Activated T-cell treated with anti-CD3 and anti-CD28 coated beads, Interleukin-2, amount 50 U/mL, for 72 hours (primary cell): Measurements from ENCODE around the gene GPC3. TPM values are rescaled to one million over a fixed set of nuclear protein-coding genes. Genes with fewer than 3 reads are reported as not detected.

Experiments
- ATAC-seq, 2 donors: fragments of 150-1000 bp; cut with Tn5 transposase; replicated peaks in 1 of 2; 2 replicates each; pipeline ENCODE4 v1.10.0; 2021; ENCODE audit warnings: moderate library complexity in 2 of 2, mild to moderate bottlenecking in 1 of 2
- DNase-seq, 2 donors: peaks; one replicate each; pipeline ENCODE4 v3.0.0; 2021 to 2022; ENCODE audit warnings: mixed read lengths in 1 of 2
- H3K27ac Mint-ChIP-seq: one replicate; pipeline ENCODE4 v1.8.0; 2022; ENCODE audit warnings: mild to moderate bottlenecking, moderate library complexity, mixed read lengths
- H3K27me3 Mint-ChIP-seq: one replicate; pipeline ENCODE4 v1.8.0; 2022; ENCODE audit warnings: low read depth, mixed read lengths
- H3K36me3 Mint-ChIP-seq, 2 donors: one replicate each; pipeline ENCODE4 v1.8.0; 2022; ENCODE audit warnings: mixed read lengths in 2 of 2, mild to moderate bottlenecking in 1 of 2; ENCODE audit not compliant: insufficient read depth in 2 of 2
- H3K4me1 Mint-ChIP-seq: one replicate; pipeline ENCODE4 v1.8.0; 2022; ENCODE audit warnings: low read depth, mixed read lengths
- H3K4me3 Mint-ChIP-seq, 2 donors: one replicate each; pipeline ENCODE4 v1.8.0; 2022; ENCODE audit warnings: mild to moderate bottlenecking in 2 of 2, mixed read lengths in 2 of 2, moderate library complexity in 2 of 2
- H3K9me3 Mint-ChIP-seq, 2 donors: one replicate each; pipeline ENCODE4 v1.8.0; 2022; ENCODE audit warnings: mixed read lengths in 2 of 2
- total RNA-seq, 2 donors: library from RNA; stranded (reverse); gene quantifications; one replicate each; pipeline ENCODE4 v1.2.3, GENCODE V29; 2022

Gene GPC3
- total RNA-seq, 2 donors from 2014 or later: 0.39 to 0.41 TPM

DNA sequence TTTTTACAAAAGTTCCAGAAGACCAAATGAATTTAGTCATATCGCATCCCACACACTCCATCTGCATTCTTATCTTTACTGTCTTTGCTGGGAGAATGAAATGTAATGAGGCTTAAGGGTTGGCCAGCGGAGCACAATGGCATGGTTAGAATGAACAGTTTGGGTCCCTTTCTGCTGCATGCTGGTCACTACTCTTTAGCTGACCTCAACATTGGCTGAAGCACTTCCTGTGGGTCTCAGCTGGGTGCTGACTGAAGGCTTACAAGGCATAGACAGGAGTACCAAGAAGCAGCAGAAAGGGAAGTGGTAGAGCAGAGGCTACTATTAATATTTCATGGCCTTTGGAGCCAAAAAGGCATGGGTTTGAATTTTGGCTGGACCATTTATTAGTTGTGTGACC, 410.7 kb downstream of the GPC3 start:
- no peak for ATAC-seq
- DNase-seq: no peak
- no peaks in the 10 kb centered on the region for H3K9me3 Mint-ChIP-seq
- H3K27me3 Mint-ChIP-seq: peaks cover 34% of the 10 kb centered on the region
- H3K4me1 Mint-ChIP-seq: no peaks in the 10 kb centered on the region
- H3K4me3 Mint-ChIP-seq: no peak overlapping the region
- no peak overlapping the region for H3K27ac Mint-ChIP-seq
- H3K36me3 Mint-ChIP-seq: no peaks in the 10 kb centered on the region

DNA sequence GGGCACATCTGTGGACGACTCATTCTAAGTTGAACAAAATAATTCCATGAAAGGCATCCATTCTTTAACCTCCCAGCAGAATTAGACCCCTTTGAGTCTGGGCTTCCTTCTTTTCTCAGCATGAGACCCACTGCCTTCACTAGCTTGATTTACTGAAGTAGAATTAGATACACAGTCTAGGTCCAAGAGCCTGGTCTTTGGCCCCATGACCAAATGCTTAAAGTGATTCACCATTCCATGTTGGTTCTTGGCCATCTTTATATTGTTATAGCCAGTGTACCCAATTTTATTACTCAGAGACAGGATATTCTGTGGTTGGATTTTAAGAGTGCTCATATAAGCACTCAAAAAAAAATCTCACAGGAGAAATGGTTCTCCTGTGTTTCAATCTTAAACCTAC, 414.8 kb downstream of the GPC3 start:
- H3K27ac Mint-ChIP-seq: no peak overlapping the region
- peaks cover 0 to 2% of the 10 kb centered on the region in 2 donors for H3K36me3 Mint-ChIP-seq
- peaks cover 28% of the 10 kb centered on the region for H3K27me3 Mint-ChIP-seq
- H3K4me1 Mint-ChIP-seq: no peaks in the 10 kb centered on the region
- no peak overlapping the region for H3K4me3 Mint-ChIP-seq
- DNase-seq (no peak), ATAC-seq (no peak)
- no peaks in the 10 kb centered on the region for H3K9me3 Mint-ChIP-seq

DNA sequence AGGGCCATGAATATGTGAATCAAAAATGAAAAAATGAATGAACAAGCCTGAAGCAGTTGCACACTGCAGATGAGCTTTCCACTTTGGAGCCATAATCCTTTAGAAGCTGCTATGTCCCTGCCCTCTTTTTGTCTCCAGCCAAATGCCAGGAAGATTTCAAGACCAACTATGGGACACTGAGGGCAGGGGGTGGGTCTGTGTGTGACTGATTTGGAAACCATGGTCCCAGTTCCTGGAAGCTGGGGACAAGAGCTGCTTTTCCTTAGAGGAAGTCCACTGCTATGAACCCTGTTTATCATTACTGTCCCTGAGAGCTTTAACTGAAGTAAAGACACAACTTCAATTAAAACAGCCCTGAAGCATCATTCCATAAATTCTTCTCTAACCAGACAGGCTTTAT, 416.2 kb downstream of the GPC3 start:
- no peak overlapping the region for H3K27ac Mint-ChIP-seq
- H3K4me1 Mint-ChIP-seq: no peaks in the 10 kb centered on the region
- H3K36me3 Mint-ChIP-seq: peaks cover 0 to 2% of the 10 kb centered on the region in 2 donors
- no peak overlapping the region for H3K4me3 Mint-ChIP-seq
- no peaks in the 10 kb centered on the region for H3K9me3 Mint-ChIP-seq
- ATAC-seq (no peak), DNase-seq (no peak)
- peaks cover 21% of the 10 kb centered on the region for H3K27me3 Mint-ChIP-seq

DNA sequence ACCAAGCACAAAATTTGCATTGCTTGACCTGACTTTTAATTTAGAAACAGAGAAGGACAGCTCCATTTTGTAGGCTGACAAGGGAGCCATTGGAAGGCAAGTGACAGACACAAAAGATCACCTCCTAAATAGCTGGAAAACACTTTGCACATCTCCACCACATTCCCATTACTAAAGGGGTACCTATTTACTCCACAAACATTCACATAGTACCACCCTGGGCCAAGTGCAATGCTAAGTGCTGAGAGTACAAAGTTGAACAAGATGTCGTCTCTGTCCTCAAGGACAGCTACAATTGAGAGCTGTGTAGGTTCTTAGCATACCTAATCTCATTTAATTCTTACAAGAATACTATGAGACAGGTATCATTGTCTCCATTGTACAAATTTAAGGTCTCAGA, 417.3 kb downstream of the GPC3 start:
- Mint-ChIP-seq H3K4me3 (no peak overlapping the region), H3K4me1 (no peaks in the 10 kb centered on the region), H3K27ac (no peak overlapping the region), H3K27me3 (peaks cover 17% of the 10 kb centered on the region), H3K36me3 (peaks cover 0 to 2% of the 10 kb centered on the region in 2 donors), H3K9me3 (no peaks in the 10 kb centered on the region)
- DNase-seq (no peak), ATAC-seq (no peak)

DNA sequence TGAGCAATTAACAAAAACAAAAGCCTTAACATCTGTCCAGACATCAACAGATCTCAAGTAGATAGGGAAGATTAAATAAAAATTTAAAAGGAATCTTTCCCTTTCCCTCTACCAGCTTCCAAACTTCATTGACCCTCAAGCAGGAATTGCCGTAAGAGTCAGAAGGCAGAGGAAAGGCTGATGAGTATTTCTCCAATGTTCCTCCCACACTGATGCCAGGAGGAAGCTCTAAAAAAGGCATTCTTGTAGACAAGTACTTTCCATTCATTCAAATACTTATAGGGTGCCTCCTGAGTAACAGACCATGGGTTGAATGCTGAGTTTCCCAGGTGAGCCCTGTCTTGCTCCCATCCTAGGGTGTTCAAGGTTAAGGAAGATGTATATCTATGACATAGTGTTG, 418.5 kb downstream of the GPC3 start:
- Mint-ChIP-seq H3K27ac (no peak overlapping the region), H3K9me3 (no peaks in the 10 kb centered on the region), H3K4me1 (no peaks in the 10 kb centered on the region), H3K27me3 (peaks cover 19% of the 10 kb centered on the region), H3K4me3 (no peak overlapping the region), H3K36me3 (peaks cover 0 to 2% of the 10 kb centered on the region in 2 donors)
- ATAC-seq (no peak), DNase-seq (no peak)

DNA sequence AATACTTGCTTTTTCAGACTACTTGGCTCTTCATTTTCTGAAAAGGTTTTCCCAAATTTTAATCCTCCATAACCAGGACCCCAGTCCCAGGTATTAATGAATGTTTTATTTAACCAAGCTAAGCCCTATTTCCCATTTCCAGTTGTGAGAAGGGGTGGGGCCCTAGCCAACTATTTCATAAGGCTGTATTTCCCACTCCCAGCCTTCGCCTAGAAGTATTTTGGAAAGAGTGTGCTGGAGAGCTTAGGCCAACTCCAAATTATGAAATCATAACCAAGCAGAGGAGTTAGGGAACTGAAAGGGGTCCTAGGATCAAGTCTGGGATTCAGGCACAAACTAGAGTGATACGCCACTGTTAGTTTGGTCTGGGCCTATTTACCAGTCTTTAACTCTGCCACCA, 421.7 kb downstream of the GPC3 start:
- H3K27ac Mint-ChIP-seq: no peak overlapping the region
- DNase-seq (no peak), ATAC-seq (no peak)
- peaks cover 30% of the 10 kb centered on the region for H3K27me3 Mint-ChIP-seq
- H3K4me3 Mint-ChIP-seq: no peak overlapping the region
- no peaks in the 10 kb centered on the region for H3K9me3 Mint-ChIP-seq
- no peaks in the 10 kb centered on the region for H3K4me1 Mint-ChIP-seq
- H3K36me3 Mint-ChIP-seq: peaks cover 0 to 2% of the 10 kb centered on the region in 2 donors

DNA sequence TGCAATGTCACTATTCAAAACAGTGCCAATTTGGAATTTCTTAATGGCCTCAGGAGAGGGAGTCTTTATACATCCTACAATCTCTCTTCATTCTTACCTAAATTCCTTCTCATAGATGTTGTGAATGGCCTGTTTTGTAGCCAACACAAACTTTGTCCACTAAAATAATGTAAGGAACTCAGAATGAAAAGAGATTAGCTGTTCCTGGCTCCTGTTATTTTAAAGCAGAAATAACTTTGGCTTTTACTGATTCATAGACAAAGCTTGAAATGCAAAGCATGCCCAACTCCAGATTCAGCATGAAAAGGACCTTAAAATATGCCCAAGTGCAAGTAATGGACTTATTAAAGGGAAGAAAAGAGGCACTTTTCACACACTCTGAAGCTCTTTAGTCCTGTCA, 424.1 kb downstream of the GPC3 start:
- ATAC-seq (no peak), DNase-seq (no peak)
- Mint-ChIP-seq H3K4me3 (no peak overlapping the region), H3K27me3 (peaks cover 21% of the 10 kb centered on the region), H3K9me3 (no peaks in the 10 kb centered on the region), H3K27ac (no peak overlapping the region), H3K4me1 (no peaks in the 10 kb centered on the region), H3K36me3 (no peaks in the 10 kb centered on the region)

DNA sequence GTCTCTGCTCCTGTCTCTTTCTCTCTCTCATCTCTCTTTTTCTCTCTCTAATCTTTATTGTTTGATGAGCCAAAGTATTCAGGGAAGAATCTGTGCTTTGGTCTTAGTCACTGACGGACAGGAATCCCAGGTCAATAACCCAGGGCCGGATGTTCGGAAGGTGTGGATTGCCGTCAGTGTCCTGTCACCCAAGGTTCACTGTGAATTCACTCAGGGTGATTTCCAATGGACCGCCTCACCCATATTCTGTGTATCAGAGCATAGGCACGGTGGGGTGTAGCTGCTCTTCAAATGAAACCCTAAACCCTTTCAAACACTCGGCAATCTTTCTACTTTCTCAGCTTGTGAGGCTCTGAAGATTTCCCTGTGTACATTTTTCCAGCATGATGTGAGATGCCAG, 425.5 kb downstream of the GPC3 start:
- Mint-ChIP-seq H3K27me3 (peaks cover 31% of the 10 kb centered on the region), H3K27ac (no peak overlapping the region), H3K4me3 (no peak overlapping the region), H3K9me3 (peaks cover 3% of the 10 kb centered on the region in 2 donors), H3K4me1 (no peaks in the 10 kb centered on the region), H3K36me3 (peaks cover 5 to 7% of the 10 kb centered on the region in 2 donors)
- ATAC-seq: no peak
- DNase-seq: no peak

DNA sequence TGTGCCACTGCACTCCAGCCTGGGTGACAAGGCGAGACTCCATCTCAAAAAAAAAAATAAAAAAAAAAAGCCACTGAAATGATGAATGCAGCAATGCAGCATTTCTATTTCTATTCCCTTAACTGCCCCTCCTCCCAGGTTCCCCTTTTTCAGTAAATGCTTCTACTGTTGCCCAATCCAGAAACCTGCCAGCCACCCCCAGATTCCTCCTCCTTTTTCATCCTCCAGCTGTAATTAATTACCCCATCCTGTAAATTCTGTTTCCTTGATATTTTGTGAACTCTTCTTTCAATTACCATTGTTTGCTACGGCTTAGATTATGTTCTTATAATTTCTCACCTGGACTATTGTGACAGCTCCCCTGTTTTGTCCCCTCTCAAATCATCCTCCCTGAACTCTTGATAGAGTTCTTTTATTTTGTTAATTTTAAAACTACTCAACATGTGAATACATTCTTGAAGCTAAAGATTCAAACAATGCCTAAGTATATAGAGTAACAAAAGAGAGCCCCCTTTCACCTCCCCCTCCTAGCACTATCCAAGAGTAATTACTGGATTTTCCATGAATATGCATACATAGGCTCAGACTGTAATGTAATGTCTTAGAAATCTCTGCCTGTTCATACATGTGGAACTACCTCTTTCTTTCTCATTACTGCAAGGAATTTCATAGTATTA, 429.5 kb downstream of the GPC3 start:
- H3K4me3 Mint-ChIP-seq: no peak overlapping the region
- ATAC-seq: no peak
- H3K4me1 Mint-ChIP-seq: no peaks in the 10 kb centered on the region
- peaks cover 34% of the 10 kb centered on the region for H3K27me3 Mint-ChIP-seq
- peaks cover 3 to 8% of the 10 kb centered on the region in 2 donors for H3K9me3 Mint-ChIP-seq
- H3K36me3 Mint-ChIP-seq: peaks cover 5 to 7% of the 10 kb centered on the region in 2 donors
- H3K27ac Mint-ChIP-seq: no peak overlapping the region
- no peak for DNase-seq

DNA sequence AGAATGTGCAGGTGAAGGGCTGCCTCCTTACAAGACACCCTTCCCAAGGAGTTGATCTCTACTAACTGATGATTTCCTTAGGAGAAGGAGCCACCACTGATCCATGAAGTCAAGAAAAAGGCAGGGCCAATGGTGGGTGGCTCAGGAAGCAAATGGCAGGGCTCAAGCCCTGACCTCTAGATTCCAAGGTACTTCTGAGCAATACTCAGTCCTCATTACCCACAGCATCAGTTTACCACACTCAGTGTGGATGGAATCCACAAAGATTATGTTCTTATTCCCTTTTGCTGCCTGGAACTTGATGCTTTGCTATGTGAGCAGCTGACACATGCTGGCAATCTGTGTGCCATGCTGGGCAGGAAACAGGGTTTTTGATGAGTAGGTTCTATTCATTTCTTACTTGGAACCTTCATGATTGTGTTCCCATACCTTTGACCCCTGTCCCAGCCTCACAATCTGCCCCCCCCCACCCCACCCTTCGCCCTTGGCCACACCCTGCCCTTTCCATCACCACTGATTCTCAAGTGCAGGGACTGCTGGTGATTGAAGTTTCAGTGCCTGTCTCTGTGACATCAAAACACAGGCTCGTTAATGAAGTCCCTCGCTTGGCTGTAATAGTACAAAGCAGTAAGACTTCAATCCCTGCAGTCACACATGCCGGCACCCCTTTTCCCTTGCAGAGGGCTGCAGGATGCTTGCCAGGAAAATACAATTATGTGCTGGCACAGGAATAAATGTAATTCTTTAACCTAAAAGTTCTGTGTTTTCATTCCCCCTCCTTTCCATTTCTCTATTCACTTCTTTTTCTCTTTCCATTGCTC, 434.5 kb downstream of the GPC3 start:
- H3K27me3 Mint-ChIP-seq: peaks cover 31% of the 10 kb centered on the region
- DNase-seq (no peak), ATAC-seq (no peak)
- no peaks in the 10 kb centered on the region for H3K4me1 Mint-ChIP-seq
- no peak overlapping the region for H3K27ac Mint-ChIP-seq
- peaks cover under 1 to 8% of the 10 kb centered on the region in 2 donors for H3K9me3 Mint-ChIP-seq
- no peak overlapping the region for H3K4me3 Mint-ChIP-seq
- H3K36me3 Mint-ChIP-seq: peaks cover 3 to 4% of the 10 kb centered on the region in 2 donors

DNA sequence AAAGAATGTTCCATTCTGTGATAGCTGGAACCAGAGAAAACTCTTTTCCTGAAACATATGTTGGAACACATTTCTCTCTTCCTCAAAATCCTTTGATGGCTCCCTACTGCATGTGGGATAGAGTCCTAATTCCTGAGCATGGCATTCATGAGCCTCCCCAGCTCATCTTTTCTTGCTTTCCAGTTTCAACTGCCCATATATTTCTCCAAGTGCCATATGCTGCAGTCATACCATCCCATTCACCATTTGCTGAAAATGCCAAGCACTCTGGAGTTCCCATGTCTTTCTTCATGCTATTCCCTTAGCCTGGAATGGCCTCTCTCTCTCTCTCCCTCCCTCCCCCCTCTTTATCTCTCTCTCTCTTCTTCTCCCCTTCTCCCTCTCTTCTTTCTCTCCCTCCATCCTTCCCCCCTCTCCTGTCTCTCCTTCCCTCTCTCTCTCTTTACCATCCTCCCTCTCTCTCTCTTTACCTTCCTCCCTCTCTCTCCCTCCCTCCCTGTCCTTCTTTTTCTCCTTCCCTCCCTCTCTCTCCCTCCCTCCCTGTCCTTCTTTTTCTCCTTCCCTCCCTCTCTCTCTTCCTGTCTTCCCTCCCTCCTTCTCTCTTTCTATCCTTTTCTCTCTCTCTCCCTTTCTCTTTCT, 436.0 kb downstream of the GPC3 start:
- no peaks in the 10 kb centered on the region for H3K36me3 Mint-ChIP-seq
- no peak for ATAC-seq
- no peaks in the 10 kb centered on the region for H3K4me1 Mint-ChIP-seq
- H3K4me3 Mint-ChIP-seq: no peak overlapping the region
- DNase-seq: no peak
- H3K27me3 Mint-ChIP-seq: peaks cover 21% of the 10 kb centered on the region
- no peak overlapping the region for H3K27ac Mint-ChIP-seq
- peaks cover 0 to 1% of the 10 kb centered on the region in 2 donors for H3K9me3 Mint-ChIP-seq

DNA sequence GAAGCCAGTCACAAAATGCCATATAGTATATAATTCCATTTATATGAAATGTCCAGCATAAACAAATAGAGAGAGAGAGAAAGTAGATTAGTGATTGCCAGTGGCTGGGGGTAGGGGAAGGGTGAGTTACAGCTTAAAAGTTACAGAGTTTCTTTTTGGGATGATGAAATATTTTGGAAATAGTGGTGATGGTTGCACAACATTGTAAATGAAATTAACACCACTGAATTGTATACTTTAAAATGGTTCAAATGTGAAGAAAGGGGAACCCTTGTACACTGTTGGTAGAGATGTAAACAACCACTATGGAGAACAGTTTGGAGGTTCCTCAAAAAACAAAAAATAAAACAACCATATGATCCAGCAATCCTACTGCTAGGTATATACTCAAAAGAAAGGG, 439.0 kb downstream of the GPC3 start:
- Mint-ChIP-seq H3K4me3 (no peak overlapping the region), H3K27me3 (peaks cover 26% of the 10 kb centered on the region), H3K9me3 (no peaks in the 10 kb centered on the region), H3K4me1 (no peaks in the 10 kb centered on the region), H3K36me3 (no peaks in the 10 kb centered on the region), H3K27ac (no peak overlapping the region)
- ATAC-seq (no peak), DNase-seq (no peak)

DNA sequence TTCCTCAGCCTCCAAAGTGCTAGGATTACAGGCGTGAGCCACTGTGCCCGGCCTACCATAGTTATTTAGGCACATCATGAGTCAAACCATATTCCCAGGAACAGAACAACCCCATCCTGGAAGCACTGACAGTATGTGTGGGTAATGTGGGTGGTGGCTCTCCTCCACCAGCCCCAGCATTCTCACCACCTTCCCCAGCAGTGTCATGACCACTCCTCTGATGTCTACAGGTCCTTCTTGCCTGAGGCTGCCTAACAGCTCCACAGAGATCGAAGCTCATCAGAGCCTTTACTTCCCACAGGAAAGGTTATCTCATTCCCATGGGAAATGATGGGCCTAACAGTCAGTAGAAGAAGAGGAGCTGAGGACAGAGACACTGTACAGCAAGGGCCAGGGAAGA, 440.6 kb downstream of the GPC3 start:
- ATAC-seq: no peak
- no peaks in the 10 kb centered on the region for H3K9me3 Mint-ChIP-seq
- H3K4me1 Mint-ChIP-seq: no peaks in the 10 kb centered on the region
- no peak overlapping the region for H3K27ac Mint-ChIP-seq
- no peaks in the 10 kb centered on the region for H3K36me3 Mint-ChIP-seq
- H3K4me3 Mint-ChIP-seq: no peak overlapping the region
- no peak for DNase-seq
- peaks cover 18% of the 10 kb centered on the region for H3K27me3 Mint-ChIP-seq
